ENCODE measurements around the gene LDB3. TPM values are rescaled to one million over a fixed set of nuclear protein-coding genes. Genes with fewer than 3 reads are reported as not detected.

LDB3 gene
- polyA plus RNA-seq, 4 donors: 0.68 to 0.87 (median 0.71) TPM

DNA sequence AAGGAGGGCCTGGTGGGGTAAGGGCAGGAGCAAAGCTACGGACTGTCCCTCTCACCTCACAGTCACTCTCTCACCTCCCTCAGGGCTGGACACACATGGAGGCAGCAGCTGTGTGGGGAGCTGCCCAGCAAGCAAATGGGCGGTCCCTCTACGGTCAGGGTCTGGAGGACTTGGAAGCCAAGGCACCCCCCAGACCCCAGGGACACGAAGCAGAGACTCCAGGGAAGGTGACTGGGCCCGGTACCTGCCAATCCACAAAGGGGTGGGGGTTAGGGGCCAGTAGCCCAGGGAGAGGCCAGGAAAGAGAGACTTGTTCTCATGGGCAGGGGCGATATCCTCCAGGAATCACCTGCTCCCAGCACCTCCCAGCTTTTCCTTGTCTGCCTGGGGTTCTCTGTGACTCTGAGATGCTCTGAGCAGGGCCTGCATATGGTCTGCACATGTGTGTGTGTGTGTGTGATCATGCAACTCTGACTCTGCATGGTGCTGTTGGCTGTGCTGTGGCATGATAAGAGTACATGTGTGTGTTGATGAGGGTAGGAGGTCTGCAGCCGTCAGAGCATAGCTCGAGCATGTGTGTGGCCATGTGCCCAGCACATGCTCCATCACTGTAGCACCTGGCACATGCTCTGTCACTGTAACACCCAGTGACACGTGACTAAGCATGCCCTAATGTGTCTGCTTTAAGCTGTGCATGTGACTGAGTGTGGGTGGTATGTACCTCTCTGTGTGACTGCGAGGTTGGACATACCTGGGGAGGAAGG, 4.6 kb upstream of the LDB3 start:
- no peak for DNase-seq (ENCODE audit: low read depth in 4 of 4, low spot score in 3 of 4)

GRCh38 chr10:86664341-86665217, 3.7 kb upstream of the LDB3 start:
- DNase-seq (ENCODE audit: low read depth in 4 of 4, low spot score in 3 of 4): no peak

DNA sequence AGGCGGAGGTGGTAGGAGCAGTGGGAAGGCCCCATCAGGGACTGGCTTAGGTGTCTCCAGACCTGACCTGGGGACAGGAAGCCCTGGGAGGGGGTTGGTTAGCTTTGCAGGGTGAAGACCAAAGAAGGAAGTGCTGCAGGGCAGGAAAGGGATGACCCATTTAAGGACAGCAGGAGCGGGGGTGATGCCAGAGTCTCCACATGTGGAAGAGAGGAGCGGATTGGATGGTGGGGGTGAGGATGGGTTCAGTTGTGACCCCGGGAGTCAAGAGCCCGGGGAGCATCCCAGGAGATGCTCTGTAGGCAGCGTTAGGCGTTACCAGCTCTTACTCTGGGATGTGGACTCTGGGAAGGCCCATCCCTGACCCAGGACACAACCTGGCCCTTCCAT, 3.1 kb upstream of the LDB3 start:
- DNase-seq (ENCODE audit: low read depth in 4 of 4, low spot score in 3 of 4): no peak

- no peak for DNase-seq (ENCODE audit: low read depth in 4 of 4, low spot score in 3 of 4)
Observed at GRCh38 chr10:86665868-86666267, 2.4 kb upstream of the LDB3 start.

- DNase-seq (ENCODE audit: low read depth in 4 of 4, low spot score in 3 of 4): no peak
Observed at GRCh38 chr10:86666538-86666937, 1.8 kb upstream of the LDB3 start.

DNA sequence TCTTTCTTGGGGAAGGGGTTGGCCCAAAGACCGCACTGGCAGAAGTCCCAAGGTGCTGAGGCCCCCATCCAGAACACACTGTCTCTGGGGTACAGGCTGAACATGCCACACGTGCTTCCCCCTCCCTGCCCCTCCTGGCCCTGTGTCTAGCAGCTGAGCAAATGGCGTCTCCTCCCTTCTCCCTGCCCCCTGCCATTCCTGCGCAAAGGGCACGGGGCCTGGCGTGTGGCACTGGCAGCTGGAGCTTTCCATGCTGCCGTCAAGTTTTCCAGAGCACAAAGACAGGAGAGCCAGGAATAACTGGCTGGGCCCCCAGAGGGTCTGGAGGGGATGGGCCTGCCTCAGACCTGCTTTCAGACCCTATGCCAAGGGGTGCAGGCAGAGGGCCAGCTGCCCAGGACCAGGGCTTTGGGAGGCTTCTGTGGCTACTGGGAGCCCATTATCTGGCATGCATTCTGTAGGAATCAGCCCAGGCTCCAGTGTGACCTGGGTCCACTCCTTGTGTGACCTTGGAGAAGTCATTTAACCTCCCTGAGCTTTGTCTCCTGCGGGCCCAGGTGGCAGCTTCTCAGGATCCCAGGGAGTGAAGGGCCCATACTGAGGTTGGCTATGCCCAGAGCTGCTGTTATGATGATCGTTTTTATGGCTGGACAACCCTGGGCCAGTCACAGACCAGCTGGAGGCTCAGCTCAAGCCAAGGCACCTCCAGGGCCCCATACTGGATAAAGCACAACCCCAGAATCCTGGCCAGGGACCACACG, 710 bp upstream of the LDB3 start:
- DNase-seq (ENCODE audit: low read depth in 4 of 4, low spot score in 3 of 4): no peak

DNA sequence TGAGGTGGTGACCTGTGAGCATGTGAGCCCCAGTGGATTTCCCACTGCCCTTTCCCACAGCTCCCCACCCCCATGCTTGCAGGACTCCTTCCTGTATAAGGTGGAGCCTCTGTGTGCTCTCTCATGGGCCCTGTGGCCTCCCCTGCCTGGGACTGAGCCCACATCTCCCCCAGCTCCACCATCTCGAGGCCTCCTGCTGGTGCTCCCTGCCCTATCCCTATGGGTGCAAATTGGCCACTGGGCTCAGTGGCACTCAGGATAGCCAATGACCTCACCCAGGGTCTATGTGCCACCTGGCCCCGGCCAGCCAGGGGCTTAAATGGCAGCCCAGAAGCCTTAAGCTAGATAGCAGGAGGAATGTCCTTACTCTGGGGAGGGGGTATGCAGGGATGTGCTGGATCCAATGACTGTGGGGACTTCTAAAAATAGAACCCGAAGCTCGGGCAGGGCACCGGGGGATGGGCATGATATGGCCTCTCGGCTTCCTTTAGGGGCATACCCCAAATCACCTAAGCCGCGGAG, 2.0 kb downstream of the LDB3 start:
- DNase-seq (ENCODE audit: low read depth in 4 of 4, low spot score in 3 of 4): no peak

- no peak for DNase-seq (ENCODE audit: low read depth in 4 of 4, low spot score in 3 of 4)
Observed at GRCh38 chr10:86670876-86671275, 2.6 kb downstream of the LDB3 start.

DNA sequence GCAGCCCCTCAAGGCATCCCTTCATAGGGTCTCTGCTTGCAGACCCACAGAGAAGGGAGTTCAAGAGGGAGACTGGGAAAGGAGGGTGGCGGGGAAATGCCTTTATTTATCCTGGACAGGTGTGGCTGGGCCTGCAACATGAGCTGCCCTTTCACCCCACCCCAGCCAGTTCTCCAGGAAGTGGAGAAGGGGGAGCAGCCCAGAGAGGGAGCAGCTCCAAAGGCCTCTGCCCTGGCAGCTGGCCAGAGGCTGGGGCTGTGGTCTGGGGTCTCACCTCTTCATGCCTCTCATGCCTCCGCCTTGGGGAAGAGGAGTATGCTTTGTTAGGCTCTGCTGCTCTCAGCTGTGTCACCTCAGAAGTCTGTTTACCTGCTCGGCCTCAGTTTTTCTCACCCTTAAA, 3.1 kb downstream of the LDB3 start:
- DNase-seq (ENCODE audit: low read depth in 4 of 4, low spot score in 3 of 4): no peak

DNA sequence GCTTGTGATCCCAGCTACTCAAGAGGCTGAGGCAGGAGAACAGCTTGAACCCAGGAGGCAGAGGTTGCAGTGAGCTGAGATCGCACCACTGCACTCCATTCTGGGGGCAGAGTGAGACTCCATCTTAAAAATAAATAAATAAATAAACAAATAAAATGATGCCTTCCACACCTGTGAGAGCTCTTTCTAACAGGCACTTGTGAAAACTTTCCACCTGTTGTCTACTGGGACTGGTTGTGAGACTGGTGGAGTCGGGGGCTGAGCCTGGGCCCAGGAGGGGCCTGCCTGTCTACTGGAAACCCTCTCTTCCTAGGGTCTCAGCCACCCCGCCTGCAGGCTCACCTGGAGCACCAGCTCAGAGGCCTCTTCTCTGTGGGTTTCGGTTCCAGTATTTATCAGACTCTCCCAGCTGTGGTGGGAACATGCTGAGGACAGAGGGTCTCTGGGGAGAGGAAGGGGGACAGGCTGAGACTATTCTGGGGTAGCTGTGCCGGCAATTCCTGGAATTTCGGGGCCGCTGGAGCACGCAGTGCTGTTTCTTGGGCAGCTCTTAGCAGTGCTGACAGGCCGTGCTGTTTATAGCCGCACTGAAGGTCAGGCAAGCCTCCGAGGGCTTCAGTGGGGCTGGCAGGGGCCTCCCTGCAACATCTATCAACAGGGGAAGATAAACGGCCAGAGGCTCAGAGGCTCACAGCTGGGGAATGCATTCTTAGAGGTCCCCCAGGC, 3.8 kb downstream of the LDB3 start:
- DNase-seq (ENCODE audit: low read depth in 4 of 4, low spot score in 3 of 4): no peak

- no peak for DNase-seq (ENCODE audit: low read depth in 4 of 4, low spot score in 3 of 4)
Observed at GRCh38 chr10:86673216-86673826, 5.0 kb downstream of the LDB3 start.

GRCh38 chr10:86673827-86674581, 5.7 kb downstream of the LDB3 start:
- no peak for DNase-seq (ENCODE audit: low read depth in 4 of 4, low spot score in 3 of 4)

GRCh38 chr10:86674912-86675311, 6.6 kb downstream of the LDB3 start:
- no peak for DNase-seq (ENCODE audit: low read depth in 4 of 4, low spot score in 3 of 4)

GRCh38 chr10:86677374-86677773, 9.1 kb downstream of the LDB3 start:
- DNase-seq (ENCODE audit: low read depth in 4 of 4, low spot score in 3 of 4): no peak

DNA sequence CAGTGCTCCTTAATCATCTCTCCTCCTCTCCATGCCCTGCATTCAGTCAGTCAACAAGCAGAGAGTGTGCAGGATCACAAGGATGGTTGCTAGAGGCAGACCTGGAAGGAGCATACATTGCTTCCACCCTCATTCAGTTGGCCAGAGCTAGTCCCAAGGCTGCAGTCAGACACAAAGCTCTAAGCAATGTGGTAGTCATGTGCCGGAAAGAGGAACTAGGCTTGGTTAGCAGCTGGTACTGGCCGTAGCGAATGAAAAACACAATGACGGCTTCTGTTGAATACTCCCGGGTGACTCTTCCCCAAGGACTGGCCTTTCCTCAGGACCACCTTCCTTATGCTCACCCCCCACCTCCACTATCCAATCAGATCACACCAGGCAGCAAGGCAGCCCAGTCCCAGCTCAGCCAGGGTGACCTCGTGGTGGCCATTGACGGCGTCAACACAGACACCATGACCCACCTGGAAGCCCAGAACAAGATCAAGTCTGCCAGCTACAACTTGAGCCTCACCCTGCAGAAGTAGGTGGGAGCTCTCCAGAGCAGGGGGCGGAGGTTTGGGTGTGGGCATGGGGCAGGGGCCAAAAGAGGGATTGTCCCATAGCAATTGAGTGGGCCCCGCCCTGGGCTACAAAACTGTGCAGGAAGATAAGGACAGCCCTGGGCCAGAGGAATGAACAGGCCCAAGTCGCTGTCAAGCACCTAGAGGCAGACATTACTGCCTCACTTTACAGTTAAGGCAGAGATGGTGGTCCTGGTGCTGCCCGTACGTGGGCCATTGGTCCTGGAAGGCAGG, 10.9 kb downstream of the LDB3 start:
- DNase-seq (ENCODE audit: low read depth in 4 of 4, low spot score in 3 of 4): no peak

GRCh38 chr10:86681047-86681446, 12.7 kb downstream of the LDB3 start:
- no peak for DNase-seq (ENCODE audit: low read depth in 4 of 4, low spot score in 3 of 4)

GRCh38 chr10:86681722-86682386, 13.5 kb downstream of the LDB3 start:
- no peak for DNase-seq (ENCODE audit: low read depth in 4 of 4, low spot score in 3 of 4)

GRCh38 chr10:86682675-86683074, 14.4 kb downstream of the LDB3 start:
- no peak for DNase-seq (ENCODE audit: low read depth in 4 of 4, low spot score in 3 of 4)

All from left renal pelvis (tissue), 4 donors.